Breast epithelium (tissue), 4 donors: ENCODE measurements around the gene SS18L1. TPM values are rescaled to one million over a fixed set of nuclear protein-coding genes. Genes with fewer than 3 reads are reported as not detected.

Experiments
- DNase-seq, 2 donors: peaks; one replicate each; pipeline ENCODE4 v3.0.0-alpha.2; 2019; ENCODE audit warnings: low spot score in 2 of 2
- H3K27ac ChIP-seq, 2 donors: fragments of 200-600 bp; sonication (generic) in 1 of 2; one replicate each; pipeline ENCODE4 v1.5.1; 2016 to 2019; ENCODE audit warnings: mild to moderate bottlenecking in 1 of 2
- H3K27me3 ChIP-seq, 2 donors: fragments of 200-600 bp; sonication (generic) in 1 of 2; one replicate each; pipeline versions ENCODE4 v1.5.1 to v1.6.0; 2017 to 2019; ENCODE audit warnings: control low read depth in 1 of 2, mild to moderate bottlenecking in 1 of 2
- H3K36me3 ChIP-seq: fragments of 200-600 bp; one replicate; pipeline ENCODE4 v1.5.1; 2019
- H3K4me1 ChIP-seq, 2 donors: fragments of 200-600 bp; sonication (generic); one replicate each; pipeline ENCODE4 v1.5.1; 2016 to 2019; ENCODE audit warnings: control low read depth in 1 of 2
- H3K4me3 ChIP-seq, 3 donors: fragments of 200-600 bp; sonication (generic); 1 replicate in 2 of 3; 2 replicates in 1 of 3; pipeline ENCODE4 v1.5.1; 2016 to 2019; ENCODE audit warnings: mild to moderate bottlenecking in 3 of 3, moderate library complexity in 2 of 3
- H3K9me3 ChIP-seq, 2 donors: fragments of 200-600 bp; sonication (generic) in 1 of 2; one replicate each; pipeline ENCODE4 v1.5.1; 2016 to 2019; ENCODE audit warnings: control low read depth in 1 of 2
- POLR2A ChIP-seq: fragments of 450-650 bp; IDR thresholded peaks from one replicate; pipeline ENCODE4 v1.6.1; 2016; ENCODE audit warnings: antibody characterized with exemption, mild to moderate bottlenecking, moderate library complexity
- POLR2AphosphoS5 ChIP-seq, 3 donors: sonication (generic); formaldehyde crosslinking; IDR thresholded peaks; one replicate each; pipeline ENCODE4 v1.6.1; 2017; ENCODE audit warnings: antibody characterized with exemption in 3 of 3
- intact Hi-C: fragments of 100-400 bp; cut with DNase I; formaldehyde crosslinking; loops from one replicate; pipeline ENCODE4 v1.15.1; 2023; ENCODE audit warnings: low total_unique reads
- total RNA-seq, 3 donors: library from RNA; depleted of rRNA; stranded (reverse); fragments of >200 nt; gene quantifications; one replicate each; pipeline ENCODE4 v1.1.0, GENCODE V29; 2016
- TF ChIP-seq, protein P1 (sequence below), 3 donors: fragments of 450-650 bp; IDR thresholded peaks; one replicate each; pipeline ENCODE4 v1.5.1; 2016 to 2017; ENCODE audit warnings: antibody characterized with exemption in 3 of 3, mild to moderate bottlenecking in 3 of 3, moderate library complexity in 3 of 3

Gene SS18L1
- total RNA-seq, 3 donors from 2014 or later = 12.5 to 18.4 (median 14.4) TPM

DNA sequence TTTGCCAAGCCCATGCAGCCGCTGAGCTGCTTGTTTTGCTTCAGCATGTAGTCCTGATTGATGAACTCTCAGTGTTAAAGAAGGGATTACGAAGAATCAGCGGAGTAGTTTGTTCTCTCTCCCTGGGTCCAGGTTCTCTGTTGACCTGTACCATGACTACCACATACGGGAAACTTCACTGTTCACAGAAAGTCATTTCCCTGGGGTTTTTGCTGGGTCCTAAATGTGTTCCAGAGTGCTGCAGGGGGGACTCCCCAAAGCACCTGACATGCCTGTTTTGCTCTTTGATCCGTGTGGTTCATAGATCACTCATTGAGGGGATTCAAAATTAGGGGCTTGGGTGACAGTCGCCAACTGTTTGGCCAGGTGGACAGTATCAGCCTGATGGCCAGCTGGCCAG lies 15.8 kb upstream of the SS18L1 start:
- H3K4me1 ChIP-seq = peaks cover 3 to 12% of the 10 kb centered on the region in 2 donors
- no peaks in the 10 kb centered on the region for H3K27me3 ChIP-seq
- H3K36me3 ChIP-seq = peaks cover 14% of the 10 kb centered on the region
- no peak for TF ChIP-seq POLR2AphosphoS5 (IDR thresholded peaks at IDR 0.05)
- TF ChIP-seq, protein P1, sequence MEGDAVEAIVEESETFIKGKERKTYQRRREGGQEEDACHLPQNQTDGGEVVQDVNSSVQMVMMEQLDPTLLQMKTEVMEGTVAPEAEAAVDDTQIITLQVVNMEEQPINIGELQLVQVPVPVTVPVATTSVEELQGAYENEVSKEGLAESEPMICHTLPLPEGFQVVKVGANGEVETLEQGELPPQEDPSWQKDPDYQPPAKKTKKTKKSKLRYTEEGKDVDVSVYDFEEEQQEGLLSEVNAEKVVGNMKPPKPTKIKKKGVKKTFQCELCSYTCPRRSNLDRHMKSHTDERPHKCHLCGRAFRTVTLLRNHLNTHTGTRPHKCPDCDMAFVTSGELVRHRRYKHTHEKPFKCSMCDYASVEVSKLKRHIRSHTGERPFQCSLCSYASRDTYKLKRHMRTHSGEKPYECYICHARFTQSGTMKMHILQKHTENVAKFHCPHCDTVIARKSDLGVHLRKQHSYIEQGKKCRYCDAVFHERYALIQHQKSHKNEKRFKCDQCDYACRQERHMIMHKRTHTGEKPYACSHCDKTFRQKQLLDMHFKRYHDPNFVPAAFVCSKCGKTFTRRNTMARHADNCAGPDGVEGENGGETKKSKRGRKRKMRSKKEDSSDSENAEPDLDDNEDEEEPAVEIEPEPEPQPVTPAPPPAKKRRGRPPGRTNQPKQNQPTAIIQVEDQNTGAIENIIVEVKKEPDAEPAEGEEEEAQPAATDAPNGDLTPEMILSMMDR (IDR thresholded peaks at IDR 0.05) = no peak
- TF ChIP-seq POLR2A = no peak
- no peak overlapping the region for H3K4me3 ChIP-seq
- intact Hi-C loops = no loop called here
- no peaks in the 10 kb centered on the region for H3K9me3 ChIP-seq
- no peak overlapping the region for H3K27ac ChIP-seq
- DNase-seq = no peak

DNA sequence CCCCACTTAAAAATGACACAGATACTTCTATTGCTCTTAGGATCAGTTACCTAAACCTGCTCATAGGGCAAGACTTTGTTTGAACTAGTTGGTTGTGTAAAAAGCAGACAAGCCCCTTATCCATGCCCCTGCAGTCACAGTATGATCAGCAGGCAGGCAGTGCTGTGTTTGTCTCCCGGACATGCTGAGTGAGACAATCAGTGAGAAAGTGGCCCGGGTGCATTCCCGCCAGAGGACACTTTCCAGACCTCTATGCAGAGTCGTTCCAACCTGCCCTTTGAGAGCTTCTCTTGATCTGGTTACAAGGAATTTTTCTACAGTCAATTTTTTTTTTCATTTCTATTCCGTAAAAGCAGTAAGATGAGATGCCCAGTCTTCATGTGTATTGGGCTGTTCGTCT lies 15.1 kb upstream of the SS18L1 start:
- no peak for DNase-seq
- Histone ChIP-seq H3K4me3 (no peak overlapping the region), H3K9me3 (no peaks in the 10 kb centered on the region), H3K27ac (no peak overlapping the region), H3K4me1 (peaks cover 3 to 8% of the 10 kb centered on the region in 2 donors), H3K36me3 (peaks cover 14% of the 10 kb centered on the region), H3K27me3 (no peaks in the 10 kb centered on the region)
- TF ChIP-seq POLR2AphosphoS5 (IDR thresholded peaks at IDR 0.05) (no peak), POLR2A (no peak)
- TF ChIP-seq, protein P1 (IDR thresholded peaks at IDR 0.05) = no peak
- intact Hi-C loops = no loop called here

DNA sequence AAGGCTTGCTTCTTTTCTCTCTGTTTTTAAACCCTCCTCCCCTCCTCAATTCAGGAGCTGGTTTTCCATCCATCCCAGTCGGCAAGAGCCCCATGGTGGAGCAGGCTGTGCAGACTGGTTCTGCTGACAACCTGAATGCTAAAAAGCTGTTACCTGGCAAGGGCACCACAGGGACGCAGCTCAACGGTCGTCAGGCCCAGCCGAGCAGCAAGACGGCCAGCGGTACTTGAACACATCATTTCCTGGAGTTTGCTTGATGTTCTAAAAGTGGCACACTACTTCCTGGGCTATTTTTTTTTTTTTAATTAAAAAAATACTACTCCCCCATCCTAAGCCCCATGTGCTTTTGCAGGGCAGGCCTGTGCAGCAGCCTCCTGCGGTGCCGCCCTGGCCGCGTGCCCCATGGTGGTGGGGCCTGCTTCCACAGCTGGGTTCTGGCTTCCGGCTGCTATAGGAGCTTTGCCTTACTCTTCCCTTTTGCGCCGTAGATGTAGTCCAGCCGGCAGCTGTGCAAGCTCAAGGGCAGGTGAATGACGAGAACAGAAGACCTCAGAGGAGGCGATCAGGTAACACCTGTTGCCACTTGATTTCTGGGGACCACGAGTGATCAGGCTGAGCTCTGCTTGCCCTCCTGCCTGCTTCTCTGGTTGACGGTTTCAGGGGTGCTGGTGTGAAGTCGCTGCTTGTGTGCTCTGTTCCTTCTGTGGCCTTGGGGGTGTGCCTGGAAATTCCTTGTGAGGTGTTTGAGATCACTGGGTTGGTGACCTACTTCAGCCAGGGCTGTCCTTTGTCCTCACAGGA lies 13.6 kb upstream of the SS18L1 start:
- Histone ChIP-seq H3K27me3 (no peaks in the 10 kb centered on the region), H3K4me3 (no peak overlapping the region), H3K9me3 (no peaks in the 10 kb centered on the region), H3K36me3 (peaks cover 14% of the 10 kb centered on the region), H3K27ac (no peak overlapping the region), H3K4me1 (no peaks in the 10 kb centered on the region)
- TF ChIP-seq POLR2AphosphoS5 (IDR thresholded peaks at IDR 0.05) (no peak), POLR2A (no peak)
- TF ChIP-seq, protein P1 (IDR thresholded peaks at IDR 0.05) = no peak
- intact Hi-C loops = loop anchor here (1.0 kb wide), 1 partner anchor 115 kb away; no protein-coding TSS in a partner anchor
- no peak for DNase-seq

DNA sequence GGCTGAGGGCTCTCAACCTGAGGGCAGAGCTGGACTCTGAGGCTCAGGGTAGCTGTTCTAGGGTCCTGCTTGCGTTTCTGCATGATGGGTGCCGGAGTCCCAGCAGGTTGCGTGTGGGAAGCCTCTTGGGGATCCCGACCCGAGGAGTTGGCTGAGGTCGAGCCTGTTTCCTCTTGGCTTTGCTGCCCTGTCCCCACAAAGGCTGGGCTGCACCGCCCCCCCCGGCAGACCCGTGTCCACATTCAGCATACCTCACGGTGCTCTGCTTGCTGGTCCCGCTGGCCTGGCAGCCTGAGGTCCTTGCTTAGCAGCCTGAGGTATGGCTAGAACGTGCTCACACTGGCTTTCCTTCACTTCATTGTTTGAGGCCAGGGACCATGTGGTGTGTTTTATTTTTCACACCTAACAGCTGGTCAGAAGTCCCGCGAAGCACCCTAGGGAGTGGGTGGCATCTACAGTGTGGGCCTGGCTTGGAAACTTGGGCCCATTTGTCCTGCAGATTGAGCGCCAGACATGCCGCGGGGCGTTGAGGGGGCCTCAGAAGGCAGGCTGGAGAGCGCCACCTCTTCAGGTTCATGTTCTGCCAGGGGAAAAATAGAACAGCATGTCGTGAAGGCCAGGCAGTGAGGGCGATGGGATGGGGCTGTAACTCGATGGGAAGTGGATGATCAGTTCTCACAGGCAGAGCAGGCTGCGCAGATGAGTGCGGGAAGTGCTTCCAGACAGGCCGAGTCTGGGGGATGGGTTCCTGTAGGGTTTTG lies 11.8 kb upstream of the SS18L1 start:
- H3K4me3 ChIP-seq = no peak overlapping the region

More for the DNA sequence above, 11.8 kb upstream of the SS18L1 start:
- TF ChIP-seq, protein P1 (IDR thresholded peaks at IDR 0.05) = no peak
- no peak for TF ChIP-seq POLR2A
- no peak for TF ChIP-seq POLR2AphosphoS5 (IDR thresholded peaks at IDR 0.05)
- H3K27me3 ChIP-seq = no peaks in the 10 kb centered on the region
- intact Hi-C loops = no loop called here
- peak overlapping the region in 1 of 2 donors; percentile 74 for H3K27ac ChIP-seq
- no peaks in the 10 kb centered on the region for H3K4me1 ChIP-seq
- H3K9me3 ChIP-seq = no peaks in the 10 kb centered on the region
- DNase-seq = no peak
- peaks cover 14% of the 10 kb centered on the region for H3K36me3 ChIP-seq
